NCI-H526 treated with DMSO at 0.1 percent for 48 hours (cell line): ENCODE results near the gene KIAA1217.

ENCODE experiments used
- DNase-seq: peaks from one replicate; lab custom pipeline; 2025; lab: John Stamatoyannopoulos, UW

KIAA1217 gene, protein sequence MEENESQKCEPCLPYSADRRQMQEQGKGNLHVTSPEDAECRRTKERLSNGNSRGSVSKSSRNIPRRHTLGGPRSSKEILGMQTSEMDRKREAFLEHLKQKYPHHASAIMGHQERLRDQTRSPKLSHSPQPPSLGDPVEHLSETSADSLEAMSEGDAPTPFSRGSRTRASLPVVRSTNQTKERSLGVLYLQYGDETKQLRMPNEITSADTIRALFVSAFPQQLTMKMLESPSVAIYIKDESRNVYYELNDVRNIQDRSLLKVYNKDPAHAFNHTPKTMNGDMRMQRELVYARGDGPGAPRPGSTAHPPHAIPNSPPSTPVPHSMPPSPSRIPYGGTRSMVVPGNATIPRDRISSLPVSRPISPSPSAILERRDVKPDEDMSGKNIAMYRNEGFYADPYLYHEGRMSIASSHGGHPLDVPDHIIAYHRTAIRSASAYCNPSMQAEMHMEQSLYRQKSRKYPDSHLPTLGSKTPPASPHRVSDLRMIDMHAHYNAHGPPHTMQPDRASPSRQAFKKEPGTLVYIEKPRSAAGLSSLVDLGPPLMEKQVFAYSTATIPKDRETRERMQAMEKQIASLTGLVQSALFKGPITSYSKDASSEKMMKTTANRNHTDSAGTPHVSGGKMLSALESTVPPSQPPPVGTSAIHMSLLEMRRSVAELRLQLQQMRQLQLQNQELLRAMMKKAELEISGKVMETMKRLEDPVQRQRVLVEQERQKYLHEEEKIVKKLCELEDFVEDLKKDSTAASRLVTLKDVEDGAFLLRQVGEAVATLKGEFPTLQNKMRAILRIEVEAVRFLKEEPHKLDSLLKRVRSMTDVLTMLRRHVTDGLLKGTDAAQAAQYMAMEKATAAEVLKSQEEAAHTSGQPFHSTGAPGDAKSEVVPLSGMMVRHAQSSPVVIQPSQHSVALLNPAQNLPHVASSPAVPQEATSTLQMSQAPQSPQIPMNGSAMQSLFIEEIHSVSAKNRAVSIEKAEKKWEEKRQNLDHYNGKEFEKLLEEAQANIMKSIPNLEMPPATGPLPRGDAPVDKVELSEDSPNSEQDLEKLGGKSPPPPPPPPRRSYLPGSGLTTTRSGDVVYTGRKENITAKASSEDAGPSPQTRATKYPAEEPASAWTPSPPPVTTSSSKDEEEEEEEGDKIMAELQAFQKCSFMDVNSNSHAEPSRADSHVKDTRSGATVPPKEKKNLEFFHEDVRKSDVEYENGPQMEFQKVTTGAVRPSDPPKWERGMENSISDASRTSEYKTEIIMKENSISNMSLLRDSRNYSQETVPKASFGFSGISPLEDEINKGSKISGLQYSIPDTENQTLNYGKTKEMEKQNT (N-terminal part only)

DNA sequence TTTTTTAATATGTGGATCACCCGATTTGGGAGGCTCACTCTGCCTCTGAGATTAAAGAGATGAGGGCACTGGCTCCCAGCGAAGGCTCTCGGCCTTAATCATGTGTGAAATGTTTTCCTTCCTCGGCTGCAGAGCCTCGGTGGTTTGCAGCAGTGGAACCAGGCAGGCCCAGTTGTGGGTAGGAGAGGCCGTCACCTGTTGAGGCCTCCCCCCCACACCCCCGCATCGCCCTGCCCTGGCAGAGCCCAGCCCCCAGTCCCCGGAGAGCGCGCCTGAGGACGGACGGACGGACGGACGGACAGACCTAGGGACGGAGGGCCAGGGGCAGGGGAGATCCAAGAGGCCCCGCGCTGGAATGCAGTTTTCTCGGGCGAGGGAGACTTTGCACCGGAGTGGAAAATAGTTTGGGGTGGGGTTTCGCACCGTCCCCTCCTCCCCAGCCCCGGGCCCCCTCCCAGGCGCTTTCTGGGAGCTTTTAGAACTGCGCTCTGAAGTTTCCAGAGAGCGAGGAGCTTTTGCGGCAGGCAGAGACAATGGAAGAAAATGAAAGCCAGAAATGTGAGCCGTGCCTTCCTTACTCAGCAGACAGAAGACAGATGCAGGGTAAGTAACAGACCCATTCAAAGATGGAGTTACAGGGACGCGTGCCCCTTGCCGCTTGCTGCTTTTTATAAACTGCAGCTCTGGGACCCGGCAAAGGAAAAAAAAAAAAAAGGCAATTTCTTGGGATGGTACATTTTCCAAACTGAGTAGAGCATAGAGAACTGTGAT, at the start of gene KIAA1217:
Gene KIAA1217 (plus strand): TSS at position 478 of the 771 bp plus-strand sequence. CDS start 56 bp downstream, at position 534.
- peak; percentile 33 for DNase-seq

DNA sequence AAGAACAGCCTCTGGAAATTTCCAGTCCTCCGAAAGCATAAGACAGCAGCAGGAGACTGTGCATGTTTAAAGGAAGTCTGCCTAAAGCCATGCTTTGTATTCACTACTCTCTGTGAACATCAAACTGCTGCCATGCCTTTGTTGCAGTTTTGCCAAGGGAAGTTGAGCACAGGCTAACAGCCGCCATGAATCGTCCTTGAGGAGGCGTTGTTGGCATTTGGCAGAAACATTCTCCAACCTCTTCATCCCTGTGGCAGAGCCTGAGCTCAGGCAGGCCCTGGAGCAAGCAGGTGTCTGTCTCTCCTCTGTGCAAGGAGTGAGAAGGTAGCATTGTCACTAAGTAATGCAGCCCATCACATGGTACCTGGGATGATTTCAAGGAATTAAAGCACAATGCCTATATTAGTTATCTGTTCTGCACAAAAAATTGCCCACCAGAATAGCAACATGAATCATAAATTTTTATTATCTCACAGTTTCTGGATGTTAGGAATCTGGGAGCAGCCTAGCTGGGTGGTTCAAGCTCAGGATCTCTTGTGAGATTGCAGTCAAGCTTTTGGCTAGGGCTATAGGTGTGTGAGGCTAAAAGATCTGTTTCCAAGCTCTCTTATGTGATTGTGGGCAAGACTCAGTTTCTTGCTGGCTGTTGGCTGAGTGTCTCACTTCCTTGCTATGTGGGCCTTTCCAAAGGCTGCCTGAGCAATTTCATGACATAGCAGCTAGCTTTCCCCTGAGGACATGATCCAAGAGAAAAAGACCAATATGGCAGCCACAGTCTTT, 46.5 kb upstream of the KIAA1217 start:
- no peak for DNase-seq

DNA sequence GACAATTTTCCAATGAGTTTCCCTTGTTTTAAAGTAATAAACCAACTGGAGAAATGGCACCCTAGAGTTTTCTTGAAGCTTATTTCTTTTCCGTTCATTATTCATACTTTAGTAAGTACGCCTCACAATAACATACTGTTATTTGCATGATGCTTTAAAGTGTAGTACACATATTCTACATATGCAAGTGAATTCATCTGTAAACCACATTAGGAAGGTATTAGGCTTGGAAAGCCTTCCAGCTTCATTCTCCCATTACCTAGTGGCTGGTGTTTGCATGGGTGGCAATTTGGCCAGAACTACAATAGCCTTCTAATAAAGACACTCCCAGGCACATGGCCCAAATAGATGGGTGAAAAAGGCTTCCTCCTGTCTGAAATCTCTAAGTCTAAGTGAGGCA, 45.5 kb upstream of the KIAA1217 start:
- no peak for DNase-seq

DNA sequence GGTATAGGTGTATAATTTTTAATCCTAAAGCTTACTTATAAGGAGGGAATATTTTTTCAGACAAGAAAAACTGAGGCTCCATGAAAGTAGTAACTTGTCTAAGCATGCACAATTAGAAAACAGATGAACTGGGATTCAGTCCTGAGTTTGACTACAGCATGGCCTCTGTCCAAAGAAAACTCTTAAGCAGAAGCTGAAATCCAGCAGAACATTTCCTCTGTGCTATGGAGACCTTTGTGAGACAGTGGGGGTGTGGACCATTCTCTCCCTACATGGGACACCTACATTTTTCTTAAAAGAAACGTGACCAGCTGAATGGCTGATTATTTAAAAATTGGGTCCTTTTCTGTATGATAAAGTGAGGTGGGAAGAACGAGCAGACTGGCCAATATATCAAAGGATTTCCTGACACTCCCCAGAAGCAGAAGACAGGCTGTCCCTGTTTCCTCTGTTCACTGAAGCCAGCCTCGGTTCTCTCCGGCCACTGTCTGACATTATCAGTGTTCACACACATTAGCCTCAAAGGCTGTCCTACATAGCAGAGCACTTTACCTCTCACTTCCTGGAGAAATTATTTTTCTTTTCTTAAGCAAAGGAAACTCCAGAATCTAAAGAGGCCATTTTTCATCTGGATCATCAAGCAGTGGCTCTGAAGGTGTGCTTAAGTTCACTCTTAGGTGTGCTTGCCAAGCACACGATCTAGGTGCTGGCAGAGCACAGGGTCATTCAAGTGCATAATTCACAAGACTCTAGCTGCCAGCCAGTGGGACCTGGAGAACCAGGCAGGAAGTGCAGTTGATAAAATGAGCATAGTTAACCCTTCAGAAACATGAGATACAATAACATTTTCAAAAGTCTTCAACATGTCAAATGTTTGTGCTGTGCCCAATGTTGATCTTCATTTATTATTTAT, 40.4 kb upstream of the KIAA1217 start:
- DNase-seq = no peak

DNA sequence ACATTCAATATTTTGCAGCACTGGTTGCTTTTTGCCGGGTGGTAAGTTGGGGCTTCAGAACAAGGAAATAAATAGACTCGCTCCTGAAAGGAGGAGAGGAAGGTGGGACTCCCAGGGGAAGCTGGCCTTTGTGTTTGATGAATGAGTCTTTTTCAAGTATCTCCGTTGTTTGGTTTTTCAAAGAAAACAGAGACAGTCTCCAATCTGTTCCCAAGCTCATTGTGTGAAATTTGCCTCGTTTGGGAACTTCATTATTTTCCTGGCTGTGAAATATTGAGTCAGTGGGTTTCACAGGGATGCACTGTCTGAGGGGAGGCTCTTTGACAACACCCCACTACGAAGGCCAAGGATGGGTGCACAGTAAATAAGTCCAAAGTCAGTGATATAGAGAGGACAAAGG, 38.7 kb upstream of the KIAA1217 start:
- DNase-seq = no peak

DNA sequence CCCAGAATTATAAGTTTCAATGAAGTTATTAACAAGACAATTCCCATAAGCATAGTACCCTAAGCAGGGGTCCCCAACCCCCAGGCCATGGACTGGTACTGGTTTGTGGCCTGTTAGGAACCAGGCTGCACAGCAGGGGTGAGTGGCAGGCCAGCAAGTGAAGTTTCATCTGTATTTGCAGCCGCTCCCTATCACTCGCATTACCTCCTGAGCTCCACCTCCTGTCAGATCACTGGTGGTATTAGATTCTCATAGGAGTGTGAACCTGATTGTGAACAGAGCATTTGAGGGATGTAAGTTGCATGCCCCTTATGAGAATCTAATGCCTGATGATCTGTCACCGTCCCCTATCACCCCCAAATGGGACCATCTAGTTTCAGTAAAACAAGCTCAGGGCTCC, 36.0 kb upstream of the KIAA1217 start:
- no peak for DNase-seq

DNA sequence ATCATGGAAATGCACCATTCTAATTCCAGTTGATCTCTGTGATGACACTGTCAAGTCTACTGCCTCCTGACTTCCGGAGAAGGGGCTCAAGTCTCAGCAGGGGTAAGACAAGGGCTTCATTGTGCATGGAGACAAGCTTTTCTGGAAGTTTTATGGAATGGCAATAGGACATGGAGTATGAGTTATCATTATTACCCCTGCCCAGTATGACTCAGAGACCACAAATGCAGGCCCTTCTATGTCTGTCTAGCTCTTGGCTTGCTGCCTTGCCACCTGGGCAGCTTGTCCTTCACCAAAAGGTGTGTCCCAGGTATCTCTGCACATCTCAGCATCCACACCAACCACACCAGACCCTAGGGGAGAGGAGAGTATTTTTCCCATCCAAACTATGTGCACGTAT, 34.9 kb upstream of the KIAA1217 start:
- DNase-seq = no peak

DNA sequence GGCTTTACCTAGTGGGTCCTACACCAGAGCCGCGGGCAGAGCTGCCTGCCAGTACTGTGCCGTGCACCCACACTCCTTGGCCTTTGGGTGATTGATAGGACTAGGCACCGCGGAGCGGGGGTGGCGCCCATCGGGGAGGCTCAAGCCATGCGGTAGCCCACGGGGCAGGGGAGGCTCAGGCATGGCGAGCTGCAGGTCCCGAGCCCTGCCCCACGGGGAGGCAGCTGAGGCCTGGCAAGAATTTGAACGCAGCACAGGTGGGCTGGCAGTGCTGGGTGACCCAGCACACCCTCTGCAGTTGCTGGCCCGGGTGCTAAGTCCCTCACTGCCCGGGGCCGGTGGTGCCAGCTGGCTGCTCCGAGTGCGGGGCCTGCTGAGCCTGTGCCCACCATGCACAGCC, 32.3 kb upstream of the KIAA1217 start:
- no peak for DNase-seq

DNA sequence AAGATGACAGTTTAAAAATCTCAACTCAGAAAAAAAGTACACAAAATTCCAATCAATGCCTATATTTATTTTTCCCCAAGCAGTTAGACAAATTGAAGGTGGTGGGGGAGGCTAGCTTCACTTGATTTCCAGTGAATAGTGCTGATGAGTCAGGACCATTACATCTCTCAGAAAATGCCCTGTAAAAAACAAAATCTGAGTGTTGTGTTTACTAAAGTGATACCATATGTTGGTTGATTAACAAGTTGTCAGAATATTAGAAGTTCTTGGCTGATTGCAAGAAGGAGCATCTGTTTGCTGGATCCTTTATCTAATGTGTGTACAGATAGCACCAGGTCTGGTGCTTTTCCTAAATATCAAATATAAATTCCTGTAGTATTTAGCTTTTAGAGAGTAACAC, 31.3 kb upstream of the KIAA1217 start:
- DNase-seq = no peak

DNA sequence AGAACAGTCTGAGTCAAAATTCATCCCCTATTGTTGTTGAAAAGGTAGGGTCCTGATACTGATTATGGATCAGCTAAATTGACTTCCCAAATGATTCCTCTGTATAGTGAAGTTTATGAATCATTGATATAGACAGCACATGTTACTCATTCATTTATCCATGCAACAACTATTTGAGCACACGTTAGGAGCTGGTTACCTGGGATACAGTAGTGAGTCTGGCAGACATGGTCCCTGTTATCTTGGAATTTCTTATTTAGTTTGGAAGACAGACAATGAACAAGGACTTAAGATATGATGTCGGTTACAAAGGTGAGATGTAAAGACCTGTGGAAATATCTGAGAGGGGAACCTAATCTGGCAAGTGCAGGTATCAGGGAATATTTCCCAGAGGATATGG, 28.0 kb upstream of the KIAA1217 start:
- DNase-seq = no peak

DNA sequence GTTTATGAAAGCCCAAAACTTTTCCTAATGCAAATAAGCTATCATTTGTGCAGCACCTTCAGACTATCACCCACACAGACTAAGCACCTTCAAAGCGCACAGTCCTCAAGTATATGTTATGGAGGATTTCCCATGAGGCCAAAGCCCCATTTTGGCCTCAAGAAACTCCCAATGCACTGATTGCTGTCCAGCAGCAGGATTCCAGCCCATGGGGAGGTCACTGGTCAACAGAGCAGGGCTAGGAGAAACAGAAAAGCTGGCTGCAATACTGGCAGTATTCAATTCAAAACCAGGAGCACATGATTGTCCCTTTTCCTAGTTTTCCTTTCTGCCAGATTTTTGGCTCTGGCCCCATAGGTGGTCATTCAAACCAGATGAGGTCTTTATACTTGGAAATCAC, 24.5 kb upstream of the KIAA1217 start:
- DNase-seq = no peak

DNA sequence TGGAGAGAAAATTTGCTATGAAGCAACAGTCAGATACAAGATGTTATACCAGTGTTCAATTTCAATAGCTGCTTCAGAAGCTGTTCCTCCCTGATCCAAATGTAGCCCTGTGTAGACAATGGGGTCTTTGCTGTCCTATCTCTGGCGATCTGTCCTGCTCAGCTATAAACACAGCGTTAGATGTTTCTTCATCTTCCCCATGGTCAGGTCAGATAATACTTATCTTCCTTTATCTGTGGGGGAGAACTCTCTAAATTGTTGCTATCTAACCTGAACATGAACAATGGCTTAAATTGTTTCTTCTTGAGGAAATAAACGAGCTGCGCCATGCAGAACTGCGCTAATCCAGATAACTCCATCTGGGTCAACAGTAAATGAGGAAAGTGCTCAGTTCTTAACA, 15.6 kb upstream of the KIAA1217 start:
- DNase-seq = no peak

DNA sequence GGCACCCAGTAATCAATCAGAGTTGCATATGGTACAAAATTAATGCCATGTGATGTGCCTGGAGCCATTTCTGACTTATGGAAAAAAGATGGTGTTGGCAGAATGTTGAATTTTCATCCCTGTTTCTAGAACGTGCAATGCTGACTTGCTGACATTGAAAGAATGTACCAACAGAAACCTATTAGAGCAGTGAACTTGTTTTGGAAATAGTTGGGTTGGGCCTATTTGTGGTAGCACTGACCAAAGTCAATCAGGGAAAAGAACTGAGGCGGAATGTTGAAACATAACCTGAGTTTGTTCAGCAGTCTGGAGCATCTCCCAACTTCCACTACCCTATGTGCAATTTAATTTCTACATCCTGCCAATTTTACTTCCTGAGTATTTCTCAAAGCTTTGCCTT, 11.7 kb upstream of the KIAA1217 start:
- no peak for DNase-seq

DNA sequence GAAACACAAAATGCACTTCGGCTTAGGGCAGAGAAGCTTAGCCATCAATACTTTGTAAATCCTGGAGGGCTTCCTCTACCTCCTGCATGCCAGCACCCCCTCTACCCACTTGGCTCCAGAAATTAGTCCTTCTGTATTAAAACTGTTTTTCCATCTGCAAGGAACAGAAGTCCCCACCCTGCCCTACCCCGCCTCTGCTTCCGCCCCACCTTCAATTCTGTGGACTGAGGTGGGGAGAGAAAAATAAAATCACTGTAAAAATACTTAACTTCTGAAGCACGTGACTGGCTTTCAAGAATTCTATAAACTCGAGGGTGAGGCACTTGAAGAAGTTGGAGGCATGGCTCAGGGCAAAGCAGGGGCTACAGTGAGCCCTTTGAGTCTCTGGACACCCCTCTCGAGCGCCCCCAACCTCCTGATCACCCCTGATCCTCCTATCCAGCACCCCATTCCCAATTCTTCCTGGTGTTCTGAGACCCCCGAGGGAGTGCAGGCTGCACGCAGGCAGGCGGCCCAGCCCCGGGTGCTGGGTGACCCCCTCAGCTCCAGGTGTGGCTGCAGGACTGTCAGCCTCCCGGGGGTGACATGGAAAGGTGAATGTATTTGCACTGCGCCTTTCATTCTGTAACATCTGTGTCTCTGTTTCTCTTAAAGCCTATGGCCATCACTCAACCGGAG, 7.3 kb upstream of the KIAA1217 start:
- no peak for DNase-seq

DNA sequence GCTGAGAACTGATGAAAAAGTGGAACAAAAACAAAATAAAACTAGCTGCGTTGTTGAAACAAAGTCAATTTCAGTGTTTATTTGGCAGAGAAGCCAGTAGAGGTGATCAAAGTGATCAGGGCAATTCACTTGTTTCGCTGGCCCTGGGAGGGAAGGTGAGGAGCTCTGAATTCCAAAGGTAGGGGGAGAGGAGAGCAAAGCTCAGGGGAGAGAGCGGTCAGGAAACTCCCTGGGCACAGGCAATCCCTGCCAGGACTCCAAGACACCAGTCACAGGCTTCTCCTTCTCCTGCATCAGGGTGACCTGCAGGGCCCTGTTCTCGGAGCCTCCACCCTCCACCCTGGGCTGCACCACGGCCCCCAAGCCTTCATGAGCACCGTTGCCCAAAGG, 6.8 kb upstream of the KIAA1217 start:
- DNase-seq = no peak

DNA sequence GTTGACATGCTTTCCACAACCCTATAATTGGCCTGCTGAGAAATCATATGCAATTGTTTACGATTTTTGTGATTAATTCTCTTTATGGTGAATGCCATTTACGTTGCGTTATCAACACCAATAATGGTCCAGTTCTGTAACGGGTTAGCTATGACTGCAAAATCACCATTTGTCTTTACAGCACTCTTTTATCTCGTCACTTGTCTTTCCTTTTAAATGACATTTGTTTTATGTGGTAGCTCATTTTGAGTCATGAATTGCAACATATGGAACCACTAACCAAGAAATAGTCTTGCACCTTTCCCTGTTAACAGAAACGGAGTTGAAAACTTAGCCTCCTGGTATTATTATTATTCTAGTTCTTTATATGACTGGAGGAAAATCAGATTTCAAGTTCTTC, 3.1 kb upstream of the KIAA1217 start:
- no peak for DNase-seq

DNA sequence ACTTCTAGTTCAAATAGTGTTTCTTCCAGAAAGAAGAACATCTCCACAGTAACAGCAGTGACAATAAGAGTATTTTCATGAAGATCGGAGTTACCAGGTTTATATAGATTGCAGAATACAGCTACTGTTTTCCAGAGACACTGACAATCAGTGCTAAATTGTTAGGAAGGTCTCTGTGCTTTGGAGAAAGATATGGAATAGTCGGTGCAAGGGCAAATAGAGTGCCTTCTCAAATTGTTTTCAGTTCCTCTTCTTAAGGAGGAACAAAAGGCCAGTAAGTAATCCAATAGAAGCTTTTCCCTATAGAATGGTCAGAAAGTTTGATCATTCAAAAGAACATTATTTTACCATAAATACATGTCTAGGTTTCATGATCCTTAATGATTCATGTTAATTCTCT, 2.6 kb upstream of the KIAA1217 start:
- no peak for DNase-seq

DNA sequence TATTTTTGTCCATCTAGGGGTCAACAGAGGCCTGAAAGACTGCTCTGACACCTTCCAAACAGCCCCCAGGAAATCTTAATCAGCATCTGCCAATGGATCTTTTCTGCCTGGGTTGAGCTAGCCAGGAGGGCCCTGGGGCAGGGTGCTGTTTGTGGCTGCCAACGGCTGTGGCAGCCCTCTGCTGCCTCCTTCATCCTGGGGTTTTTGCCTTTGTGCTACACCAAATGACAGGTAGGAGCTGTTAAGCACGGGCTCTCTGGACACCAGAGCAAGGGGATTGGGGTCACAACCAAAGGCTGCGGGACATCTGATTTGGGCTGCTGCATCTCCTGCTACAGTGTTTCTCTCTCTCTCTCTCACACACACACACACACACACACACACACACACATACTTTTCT, 2.0 kb upstream of the KIAA1217 start:
- no peak for DNase-seq

DNA sequence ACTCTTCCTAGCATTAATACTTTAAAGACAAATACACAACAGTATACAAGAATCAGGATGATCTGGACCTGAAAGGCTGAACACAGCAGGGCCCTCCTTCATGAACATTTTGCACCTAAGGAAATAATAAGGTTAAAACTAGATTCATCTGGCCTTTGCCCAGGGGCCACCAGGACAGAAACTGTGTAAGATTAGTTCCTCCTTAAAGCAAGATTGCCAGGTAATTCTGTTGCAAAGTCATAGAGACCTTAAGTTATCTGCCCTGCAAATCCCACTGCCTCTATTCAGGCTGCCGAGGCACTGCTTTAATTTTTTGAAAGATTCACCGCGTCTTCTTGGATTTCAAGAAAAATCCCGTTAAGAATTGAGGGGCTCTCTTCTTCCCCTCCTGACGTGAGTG, 1.6 kb upstream of the KIAA1217 start:
- no peak for DNase-seq
